Astrocyte of the hippocampus (primary cell): Measurements from ENCODE around the gene MYO5B.

Source experiments
- DNase-seq: peaks from one replicate; pipeline ENCODE4 v3.0.0; 2011; ENCODE audit warnings: low read depth, low spot score

MYO5B gene

GRCh38 chr18:50072146-50072545 lies 122.8 kb downstream of the MYO5B start:
- no peak for DNase-seq

- DNase-seq, result no peak
Measured at GRCh38 chr18:50071397-50071796, 123.5 kb downstream of the MYO5B start.

- DNase-seq, result no peak
Measured at GRCh38 chr18:50069422-50069821, 125.5 kb downstream of the MYO5B start.

- no peak for DNase-seq
Measured at GRCh38 chr18:50065527-50065926, 129.4 kb downstream of the MYO5B start.

GRCh38 chr18:50065039-50065438 lies 129.9 kb downstream of the MYO5B start:
- no peak for DNase-seq

GRCh38 chr18:50061876-50062517 lies 132.9 kb downstream of the MYO5B start:
- DNase-seq, result no peak

- no peak for DNase-seq
Measured at GRCh38 chr18:50060822-50061221, 134.1 kb downstream of the MYO5B start.

GRCh38 chr18:50058731-50059130 lies 136.2 kb downstream of the MYO5B start:
- no peak for DNase-seq

- DNase-seq, result no peak
Measured at GRCh38 chr18:50057009-50057408, 137.9 kb downstream of the MYO5B start.

GRCh38 chr18:50056185-50056584 lies 138.8 kb downstream of the MYO5B start:
- DNase-seq, result no peak

- no peak for DNase-seq
Measured at GRCh38 chr18:50055488-50055887, 139.5 kb downstream of the MYO5B start.

GRCh38 chr18:50053111-50053510 lies 141.8 kb downstream of the MYO5B start:
- no peak for DNase-seq

- DNase-seq, result peak; percentile 14
Measured at GRCh38 chr18:50051288-50051687, 143.7 kb downstream of the MYO5B start.

GRCh38 chr18:50045126-50045525 lies 149.8 kb downstream of the MYO5B start:
- no peak for DNase-seq

- DNase-seq, result no peak
Measured at GRCh38 chr18:50044402-50044801, 150.5 kb downstream of the MYO5B start.

- DNase-seq, result no peak
Measured at GRCh38 chr18:50042611-50043010, 152.3 kb downstream of the MYO5B start.

- DNase-seq, result no peak
Measured at GRCh38 chr18:50039746-50040145, 155.2 kb downstream of the MYO5B start.

- peak; percentile 4 for DNase-seq
Measured at GRCh38 chr18:50038448-50038847, 156.5 kb downstream of the MYO5B start.

GRCh38 chr18:50034029-50034428 lies 160.9 kb downstream of the MYO5B start:
- no peak for DNase-seq

- DNase-seq, result no peak
Measured at GRCh38 chr18:50033004-50033403, 161.9 kb downstream of the MYO5B start.

- no peak for DNase-seq
Measured at GRCh38 chr18:50030146-50030545, 164.8 kb downstream of the MYO5B start.

GRCh38 chr18:50027996-50028395 lies 167.0 kb downstream of the MYO5B start:
- DNase-seq, result no peak

- no peak for DNase-seq
Measured at GRCh38 chr18:50024466-50024865, 170.5 kb downstream of the MYO5B start.

GRCh38 chr18:50022985-50023384 lies 172.0 kb downstream of the MYO5B start:
- DNase-seq, result no peak
